GM18858 (cell line): ENCODE measurements around the gene SYNDIG1.

Source experiments
- ATAC-seq: cut with Tn5 transposase; IDR thresholded peaks from one replicate; pipeline ENCODE4 v1.9.1; 2021; ENCODE audit not compliant: unreplicated experiment

The SYNDIG1 gene

GRCh38 chr20:24559114-24559732 is 89.8 kb downstream of the SYNDIG1 start:
- no peak for ATAC-seq

GRCh38 chr20:24560571-24561491 is 91.4 kb downstream of the SYNDIG1 start:
- no peak for ATAC-seq

- ATAC-seq: no peak
Measured at GRCh38 chr20:24565835-24566351, 96.5 kb downstream of the SYNDIG1 start.

GRCh38 chr20:24566656-24567055 is 97.2 kb downstream of the SYNDIG1 start:
- ATAC-seq: no peak

GRCh38 chr20:24567508-24567907 is 98.1 kb downstream of the SYNDIG1 start:
- no peak for ATAC-seq

- ATAC-seq: no peak
Measured at GRCh38 chr20:24568842-24569241, 99.4 kb downstream of the SYNDIG1 start.

GRCh38 chr20:24571159-24571558 is 101.7 kb downstream of the SYNDIG1 start:
- ATAC-seq: no peak

- ATAC-seq: no peak
Measured at GRCh38 chr20:24572140-24572539, 102.7 kb downstream of the SYNDIG1 start.

- ATAC-seq: no peak
Measured at GRCh38 chr20:24572862-24573261, 103.4 kb downstream of the SYNDIG1 start.

- no peak for ATAC-seq
Measured at GRCh38 chr20:24573557-24573956, 104.1 kb downstream of the SYNDIG1 start.

GRCh38 chr20:24574307-24574706 is 104.9 kb downstream of the SYNDIG1 start:
- ATAC-seq: no peak

- no peak for ATAC-seq
Measured at GRCh38 chr20:24574797-24575196, 105.4 kb downstream of the SYNDIG1 start.

GRCh38 chr20:24575811-24576210 is 106.4 kb downstream of the SYNDIG1 start:
- ATAC-seq: no peak

GRCh38 chr20:24576447-24576846 is 107.0 kb downstream of the SYNDIG1 start:
- no peak for ATAC-seq

- no peak for ATAC-seq
Measured at GRCh38 chr20:24577271-24577909, 108.0 kb downstream of the SYNDIG1 start.

GRCh38 chr20:24578567-24579415 is 109.4 kb downstream of the SYNDIG1 start:
- ATAC-seq: no peak

- no peak for ATAC-seq
Measured at GRCh38 chr20:24579475-24579874, 110.0 kb downstream of the SYNDIG1 start.

GRCh38 chr20:24580006-24580405 is 110.6 kb downstream of the SYNDIG1 start:
- ATAC-seq: no peak

- no peak for ATAC-seq
Measured at GRCh38 chr20:24580855-24581254, 111.4 kb downstream of the SYNDIG1 start.

GRCh38 chr20:24581443-24582170 is 112.2 kb downstream of the SYNDIG1 start:
- ATAC-seq: no peak
